Erythroblast (primary cell): ENCODE measurements around the gene GIMAP7.

ENCODE experiments used
- GATA1 ChIP-seq: IDR thresholded peaks from 2 replicates; pipeline ENCODE4 v1.6.1; 2011; ENCODE audit warnings: low read depth, mild to moderate bottlenecking, control low read depth, low read length, moderate library complexity
- POLR2A ChIP-seq: IDR thresholded peaks from 2 replicates; pipeline ENCODE4 v1.6.1; 2011; ENCODE audit warnings: mild to moderate bottlenecking, low read length

DNA sequence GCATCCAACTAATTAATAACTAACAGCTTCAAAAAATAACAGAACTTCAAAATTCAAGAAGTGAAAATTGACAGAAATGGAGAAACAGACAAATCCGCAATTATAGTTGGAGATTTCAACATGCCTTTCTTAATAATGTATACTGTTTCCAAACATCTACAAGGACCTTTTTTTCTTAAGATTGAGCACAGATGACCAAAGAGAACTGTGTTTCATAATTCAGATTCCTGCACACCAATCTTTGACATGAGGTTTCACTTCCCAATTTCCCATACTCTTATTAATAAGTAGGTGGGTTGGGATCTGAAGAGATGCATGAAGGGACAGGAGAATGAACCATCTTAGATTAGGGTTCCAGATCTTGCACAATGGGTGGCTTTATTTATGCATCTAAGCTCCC, 24.9 kb upstream of the GIMAP7 start:
- TF ChIP-seq POLR2A (no peak), GATA1 (no peak)
